ENCODE measurements around the gene PRELID3B. TPM values are rescaled to one million over a fixed set of nuclear protein-coding genes. Genes with fewer than 3 reads are reported as not detected.

Gene PRELID3B
- total and polyA plus RNA-seq, 2 of the 8 experiments (the other 6 are each of a cell fraction or from before 2014, with no cell fraction given): 8.1 to 50.5 TPM

- TF ChIP-seq NANOG (IDR thresholded peaks at IDR 0.05; ENCODE audit: insufficient read depth, low read depth, low read length, poor library complexity, severe bottlenecking) (no peak), GTF2F1 (IDR thresholded peaks at IDR 0.05; ENCODE audit: borderline replicate concordance, low read depth, low read length) (no peak), POLR2A (IDR thresholded peaks at IDR 0.05; ENCODE audit: control extremely low read depth in 1 of 2, low read depth in 2 of 2, low read length in 2 of 2) (no peak), GABPA (IDR thresholded peaks at IDR 0.05; ENCODE audit: borderline replicate concordance, insufficient read depth, low read length) (no peak)
These were observed 38.5 kb upstream of the PRELID3B start (continued) for GRCh38 chr20:59081036-59081435.
